HUES64 (cell line): Measurements from ENCODE around the gene ZNF214.
"Not testable (repeated sequence)": the region's sequence is repeated elsewhere in the genome, so short reads cannot be mapped to it uniquely, and the experiment has no call there.

Experiments
- H3K27ac ChIP-seq: 2 replicates; pipeline ENCODE4 v1.7.0; 2013; ENCODE audit warnings: low read depth, low read length, inconsistent platforms
- H3K27me3 ChIP-seq: 2 replicates; pipeline ENCODE4 v1.6.1; 2013; ENCODE audit warnings: mild to moderate bottlenecking, low read length; ENCODE audit not compliant: insufficient read depth
- H3K36me3 ChIP-seq: 2 replicates; pipeline ENCODE4 v1.6.1; 2013; ENCODE audit warnings: mild to moderate bottlenecking, low read length; ENCODE audit not compliant: insufficient read depth
- H3K4me1 ChIP-seq: 2 replicates; pipeline ENCODE4 v1.6.1; 2013; ENCODE audit warnings: mild to moderate bottlenecking, low read length, moderate library complexity; ENCODE audit not compliant: insufficient read depth
- H3K4me3 ChIP-seq: 2 replicates; pipeline ENCODE4 v1.5.1; 2013; ENCODE audit warnings: mild to moderate bottlenecking, low read length, moderate library complexity
- H3K9ac ChIP-seq: 2 replicates; pipeline ENCODE4 v1.6.1; 2013; ENCODE audit warnings: mild to moderate bottlenecking, low read depth, low read length
- H3K9me3 ChIP-seq: 2 replicates; pipeline ENCODE4 v1.6.1; 2013; ENCODE audit warnings: low read depth, low read length; ENCODE audit not compliant: insufficient read depth
- WGBS: fragments of 150-250, 120-280 bp; methylation state at CpG from one replicate; pipeline ENCODE4 v1.1.7; 2013; ENCODE audit warnings: missing lambda C conversion rate; 5-methylcytosine and 5-hydroxymethylcytosine counted together

ZNF214 gene

DNA sequence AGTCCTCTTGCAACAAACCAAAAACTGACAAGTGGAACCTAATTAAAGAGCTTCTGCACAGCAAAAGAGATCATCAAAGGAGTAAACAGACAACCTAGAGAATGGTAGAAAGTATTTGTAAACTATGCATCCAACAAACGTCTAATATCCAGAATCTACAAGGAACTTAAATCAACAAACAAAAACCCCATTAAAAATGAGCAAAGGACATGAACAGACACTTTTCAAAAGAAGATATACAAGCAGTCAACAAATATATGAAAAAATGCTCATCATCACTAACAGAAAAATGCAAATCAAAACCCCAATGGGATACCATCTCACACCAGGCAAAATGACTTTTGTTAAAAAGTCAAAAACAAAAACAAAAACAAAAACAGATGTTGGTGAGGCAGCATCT, 33.7 kb downstream of the ZNF214 start:
- 93% methylated on average over 1 of the region's 1 CpG for WGBS
- H3K4me1 ChIP-seq: no peaks in the 10 kb centered on the region

DNA sequence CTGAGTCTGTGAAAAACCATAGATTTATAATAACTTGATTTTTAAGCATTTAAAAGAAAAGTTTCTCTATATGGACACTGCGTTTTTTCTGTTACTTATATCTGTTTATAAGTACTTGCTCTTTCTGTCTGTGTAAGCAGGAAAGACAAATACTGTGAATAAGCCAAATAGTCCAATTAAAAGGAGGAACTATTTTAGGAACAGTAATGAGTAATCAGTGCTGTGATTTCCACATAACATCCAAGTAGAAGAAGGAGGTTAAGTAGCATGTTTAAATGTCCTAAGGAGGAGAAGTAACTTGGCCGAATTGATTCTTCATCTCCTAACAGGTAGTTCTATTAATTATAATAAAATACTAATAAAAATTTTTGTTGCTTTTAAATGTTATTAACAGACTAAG, 40.8 kb downstream of the ZNF214 start:
- Histone ChIP-seq H3K36me3 (no peaks in the 10 kb centered on the region), H3K9me3 (no peaks in the 10 kb centered on the region), H3K4me3 (no peak overlapping the region), H3K9ac (no peak overlapping the region), H3K27ac (no peak overlapping the region), H3K4me1 (no peaks in the 10 kb centered on the region), H3K27me3 (no peaks in the 10 kb centered on the region)
- no CpG with 5 or more reads among the region's 2 CpGs for WGBS

More for the DNA sequence above, 33.7 kb downstream of the ZNF214 start:
- no peak overlapping the region for H3K27ac ChIP-seq
- no peaks in the 10 kb centered on the region for H3K36me3 ChIP-seq
- no peaks in the 10 kb centered on the region for H3K9me3 ChIP-seq
- no peaks in the 10 kb centered on the region for H3K27me3 ChIP-seq
- H3K9ac ChIP-seq: no peak overlapping the region
- no peak overlapping the region for H3K4me3 ChIP-seq

DNA sequence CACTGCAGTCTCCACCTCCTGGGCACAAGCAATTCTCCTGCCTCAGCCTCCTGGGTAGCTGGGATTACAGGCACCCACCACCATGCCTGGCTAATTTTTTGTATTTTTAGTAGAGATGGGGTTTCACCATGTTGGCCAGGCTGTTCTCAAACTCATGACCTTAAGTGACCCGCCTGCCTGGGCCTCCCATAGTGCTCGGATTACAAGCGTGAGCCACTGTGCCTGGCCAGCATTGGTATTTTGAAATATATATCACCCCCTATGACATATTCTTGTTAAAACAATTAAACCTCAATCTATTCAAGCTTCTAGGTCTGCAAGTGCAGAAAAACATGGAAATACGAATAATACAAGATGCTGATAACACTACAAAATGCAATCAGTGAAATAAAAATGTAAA, 50.3 kb downstream of the ZNF214 start:
- not testable (repeated sequence) for H3K9ac ChIP-seq, H3K27ac ChIP-seq, H3K36me3 ChIP-seq, H3K27me3 ChIP-seq, H3K4me3 ChIP-seq, H3K9me3 ChIP-seq, H3K4me1 ChIP-seq
- 88% methylated on average over 4 of the region's 4 CpGs for WGBS

DNA sequence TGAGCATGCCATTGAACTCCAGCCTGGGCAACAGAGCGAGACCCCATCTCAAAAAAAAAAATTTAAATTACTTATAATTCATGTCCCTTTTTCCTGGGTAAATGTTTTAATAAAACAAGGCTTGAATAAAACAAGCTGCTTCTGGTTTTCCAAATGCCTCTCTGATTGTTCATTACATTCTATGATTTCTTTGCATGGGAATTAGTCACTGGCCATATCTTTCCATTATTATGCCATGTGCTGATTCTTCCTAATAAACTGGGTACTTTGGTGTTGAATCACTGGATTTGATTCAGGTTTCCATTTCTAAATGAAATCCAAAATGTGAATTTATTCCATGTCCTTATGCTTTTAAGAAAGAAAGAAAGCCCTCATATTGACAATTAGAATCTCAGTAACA, 51.3 kb downstream of the ZNF214 start:
- Histone ChIP-seq H3K4me1 (no peaks in the 10 kb centered on the region), H3K27ac (no peak overlapping the region), H3K36me3 (0 out of 2 replicates have a peak, but pooled peaks cover 3% of the 10 kb centered on the region), H3K9ac (no peak overlapping the region), H3K9me3 (no peaks in the 10 kb centered on the region), H3K4me3 (no peak overlapping the region), H3K27me3 (no peaks in the 10 kb centered on the region)
- no CpG with 5 or more reads among the region's 1 CpG for WGBS

DNA sequence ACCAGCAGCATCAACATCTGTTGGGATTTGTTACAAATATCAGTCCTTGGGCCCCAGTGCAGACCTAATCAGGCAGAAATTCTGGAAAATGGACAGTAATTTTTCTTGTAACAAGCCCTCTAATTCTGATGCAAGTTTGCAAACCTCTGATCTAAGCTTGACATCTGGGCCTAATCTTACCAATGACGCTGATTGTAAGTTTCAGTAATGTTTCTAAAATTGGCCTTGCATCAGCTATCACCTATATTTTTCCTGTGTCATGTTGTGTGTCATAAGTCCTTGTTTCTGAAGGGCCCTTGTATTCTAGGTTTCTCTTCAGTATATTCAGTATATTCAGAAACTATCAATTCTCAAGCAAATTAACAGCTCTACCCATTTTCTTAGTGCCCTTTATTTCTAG, 57.5 kb downstream of the ZNF214 start:
- Histone ChIP-seq H3K4me3 (no peak overlapping the region), H3K9me3 (no peaks in the 10 kb centered on the region), H3K4me1 (no peaks in the 10 kb centered on the region), H3K27ac (no peak overlapping the region), H3K9ac (no peak overlapping the region), H3K27me3 (no peaks in the 10 kb centered on the region), H3K36me3 (0 out of 2 replicates have a peak, but pooled peaks cover 11% of the 10 kb centered on the region)
- 93% methylated on average over 1 of the region's 1 CpG for WGBS

DNA sequence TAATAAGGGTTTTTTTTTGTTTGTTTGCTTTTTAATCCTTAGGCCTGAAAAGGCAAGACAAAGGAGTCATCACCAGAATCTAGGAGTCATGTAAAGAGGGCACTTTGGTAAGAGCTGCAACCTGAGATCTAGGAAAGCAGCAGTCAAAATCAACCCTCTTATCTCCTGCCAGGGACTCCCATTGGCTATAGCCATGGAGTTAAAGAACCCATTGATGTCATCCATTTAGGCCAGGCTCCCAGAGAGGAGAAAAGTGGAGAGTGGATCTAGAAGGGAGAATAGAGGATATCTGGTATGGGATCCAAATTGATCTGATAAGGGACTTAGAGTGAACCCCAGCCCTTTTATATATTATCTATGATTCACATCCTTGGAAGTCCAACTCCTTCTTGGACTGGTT, 58.0 kb downstream of the ZNF214 start:
- no peak overlapping the region for H3K4me3 ChIP-seq
- H3K9ac ChIP-seq: no peak overlapping the region
- H3K27me3 ChIP-seq: no peaks in the 10 kb centered on the region
- no peak overlapping the region for H3K27ac ChIP-seq
- H3K4me1 ChIP-seq: no peaks in the 10 kb centered on the region
- no peaks in the 10 kb centered on the region for H3K9me3 ChIP-seq
- H3K36me3 ChIP-seq: peaks cover 14% of the 10 kb centered on the region; the same call in 1 of the 2 replicates

DNA sequence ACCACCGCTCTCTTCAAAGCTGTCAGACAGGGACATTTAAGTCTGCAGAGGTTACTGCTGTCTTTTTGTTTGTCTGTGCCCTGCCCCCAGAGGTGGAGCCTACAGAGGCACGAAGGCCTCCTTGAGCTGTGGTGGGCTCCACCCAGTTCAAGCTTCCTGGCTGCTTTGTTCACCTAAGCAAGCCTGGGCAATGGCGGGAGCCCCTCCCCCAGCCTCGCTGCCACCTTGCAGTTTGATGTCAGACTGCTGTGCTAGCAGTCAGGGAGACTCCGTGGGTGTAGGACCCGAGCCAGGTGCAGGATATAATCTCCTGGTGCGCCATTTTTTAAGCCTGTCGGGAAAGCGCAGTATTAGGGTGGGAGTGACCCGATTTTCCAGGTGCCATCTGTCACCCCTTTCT, 65.9 kb downstream of the ZNF214 start:
- not testable (repeated sequence) for H3K4me3 ChIP-seq, H3K27ac ChIP-seq, H3K27me3 ChIP-seq, H3K4me1 ChIP-seq, H3K9ac ChIP-seq, H3K9me3 ChIP-seq
- H3K36me3 ChIP-seq: peaks cover 29% of the 10 kb centered on the region
- 94% methylated on average over 9 of the region's 10 CpGs for WGBS
